EL (cell line): ENCODE measurements around the gene FBXO40.
A peak's percentile ranks its signal among the peaks of the same experiment; 100 is the strongest.
"Not testable (repeated sequence)": the region's sequence is repeated elsewhere in the genome, so short reads cannot be mapped to it uniquely, and the experiment has no call there.

Experiments used
- DNase-seq: peaks from one replicate; pipeline ENCODE4 v3.0.0-alpha.2; 2016

The FBXO40 gene, protein sequence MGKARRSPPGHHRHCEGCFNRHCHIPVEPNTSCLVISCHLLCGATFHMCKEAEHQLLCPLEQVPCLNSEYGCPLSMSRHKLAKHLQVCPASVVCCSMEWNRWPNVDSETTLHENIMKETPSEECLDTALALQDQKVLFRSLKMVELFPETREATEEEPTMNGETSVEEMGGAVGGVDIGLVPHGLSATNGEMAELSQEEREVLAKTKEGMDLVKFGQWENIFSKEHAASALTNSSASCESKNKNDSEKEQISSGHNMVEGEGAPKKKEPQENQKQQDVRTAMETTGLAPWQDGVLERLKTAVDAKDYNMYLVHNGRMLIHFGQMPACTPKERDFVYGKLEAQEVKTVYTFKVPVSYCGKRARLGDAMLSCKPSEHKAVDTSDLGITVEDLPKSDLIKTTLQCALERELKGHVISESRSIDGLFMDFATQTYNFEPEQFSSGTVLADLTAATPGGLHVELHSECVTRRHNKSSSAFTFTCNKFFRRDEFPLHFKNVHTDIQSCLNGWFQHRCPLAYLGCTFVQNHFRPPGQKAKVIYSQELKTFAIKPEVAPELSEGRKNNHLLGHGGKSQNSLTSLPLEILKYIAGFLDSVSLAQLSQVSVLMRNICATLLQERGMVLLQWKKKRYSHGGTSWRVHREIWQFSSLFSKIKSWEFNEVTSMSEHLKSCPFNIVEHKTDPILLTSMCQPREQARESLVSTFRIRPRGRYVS

DNA sequence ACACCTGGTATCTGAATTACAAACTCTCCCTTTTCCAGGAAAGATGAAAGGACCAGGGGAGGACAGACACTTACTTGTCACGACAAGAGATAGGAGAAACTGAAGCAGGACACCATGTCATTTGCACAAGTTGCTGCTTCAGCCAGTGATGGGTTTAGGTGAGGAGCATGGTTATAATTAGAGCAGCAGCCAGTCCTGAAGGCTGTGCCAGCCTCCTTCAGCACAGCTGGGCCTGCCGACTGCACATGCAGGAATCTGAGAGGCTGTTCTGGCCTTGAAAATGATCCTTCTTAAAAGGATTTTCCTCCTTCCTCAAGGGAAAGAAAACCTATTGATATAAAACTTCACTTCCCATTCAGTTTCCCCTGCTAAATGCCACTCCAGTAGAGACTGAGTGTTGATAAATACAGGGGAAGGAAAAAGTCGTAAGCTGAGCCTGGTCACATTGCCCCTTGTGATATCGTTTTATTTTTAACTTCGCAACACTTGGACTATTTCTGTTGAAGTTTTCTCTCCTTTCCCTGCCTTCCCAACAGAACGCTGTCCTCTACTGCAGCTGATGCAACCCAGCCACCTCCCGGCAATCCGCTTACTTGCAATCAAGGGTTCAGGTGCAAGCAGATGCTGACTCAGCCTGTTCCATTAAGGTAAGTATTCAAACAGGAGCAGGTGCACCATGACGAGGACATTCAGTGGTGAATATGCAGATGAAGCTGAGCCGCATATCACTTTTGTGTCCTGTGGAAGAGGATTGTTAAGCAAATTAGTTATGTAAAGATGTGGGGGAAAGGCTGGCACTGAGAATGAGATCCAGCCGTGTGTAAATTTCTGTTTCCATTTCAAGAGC, at the start of gene FBXO40:
Gene FBXO40, plus strand, starts transcription at position 524 of the 847 bp plus-strand sequence. CDS start 27,197 bp downstream, outside the sequence.
- DNase-seq = no peak

DNA sequence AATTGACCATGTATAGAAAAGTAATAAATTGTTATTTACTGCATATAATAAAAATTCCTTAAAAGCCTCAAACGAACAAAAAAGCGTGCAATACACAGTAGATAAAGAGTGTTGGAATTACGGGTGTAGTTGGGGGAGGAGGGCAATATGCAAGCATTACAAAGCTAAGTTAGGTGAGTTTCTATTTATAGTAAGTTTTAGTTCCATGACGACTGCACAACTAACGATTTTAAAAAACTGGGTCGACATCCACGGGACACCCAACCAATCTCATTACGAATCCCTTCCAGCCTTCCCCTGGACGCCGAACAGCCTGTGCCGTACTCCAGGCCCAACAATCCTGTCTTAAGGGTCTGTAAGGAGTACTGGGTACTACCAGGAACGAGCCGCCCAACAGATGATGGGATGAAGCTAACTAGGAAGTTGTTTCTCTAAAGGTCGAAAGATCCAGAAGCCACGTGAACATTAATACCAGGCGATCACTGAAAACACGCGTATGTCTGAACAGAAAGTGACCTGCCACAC, 48.1 kb upstream of the FBXO40 start:
- DNase-seq = peak; percentile 28

DNA sequence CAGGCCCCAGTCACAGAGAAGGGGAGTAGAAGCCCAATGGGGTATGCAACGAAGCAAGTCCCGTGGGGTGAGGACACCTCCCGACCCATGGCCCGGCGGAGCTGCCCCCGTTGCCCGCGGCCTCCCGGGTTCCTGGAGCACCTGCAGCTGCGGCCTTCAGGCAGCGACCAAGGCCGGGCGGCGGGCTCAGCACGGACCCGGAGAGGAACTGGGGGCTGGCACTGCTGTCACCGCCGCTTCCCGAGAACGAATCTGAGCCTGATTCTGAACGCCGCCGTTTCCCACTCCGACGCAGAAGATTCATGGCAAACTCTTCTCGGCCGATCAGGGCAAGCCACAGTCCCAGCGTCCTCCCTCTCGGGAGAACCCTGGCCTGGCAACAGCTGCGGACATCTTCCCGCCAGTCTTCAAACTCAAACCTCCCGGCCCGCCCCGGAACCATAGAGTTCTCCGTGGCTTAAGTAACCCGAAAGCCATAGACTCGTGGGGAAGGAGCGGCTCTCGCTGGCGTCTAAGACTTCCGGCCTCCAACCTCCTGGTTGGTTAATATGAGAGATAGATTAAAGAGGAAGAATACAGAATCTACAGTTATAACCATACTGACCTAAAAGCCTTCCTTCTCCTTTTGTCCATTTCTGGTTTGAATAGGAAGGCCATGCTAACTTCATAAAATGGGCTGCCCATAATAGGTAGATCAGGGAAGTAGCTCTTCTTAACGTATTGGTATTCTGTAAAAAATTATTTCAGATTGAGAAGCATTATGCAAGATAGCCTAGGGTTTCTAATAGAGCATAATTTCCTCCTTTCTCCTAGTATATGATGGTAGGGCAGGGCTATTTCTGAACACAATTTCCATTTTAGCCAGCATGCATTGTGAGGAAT, 47.4 kb upstream of the FBXO40 start, which contains the start of gene POLQ:
Gene POLQ, minus strand, starts transcription at position 415 of the 882 bp plus-strand sequence. Its CDS starts 111 bp downstream, at position 304.
- DNase-seq = peak; percentile 93

DNA sequence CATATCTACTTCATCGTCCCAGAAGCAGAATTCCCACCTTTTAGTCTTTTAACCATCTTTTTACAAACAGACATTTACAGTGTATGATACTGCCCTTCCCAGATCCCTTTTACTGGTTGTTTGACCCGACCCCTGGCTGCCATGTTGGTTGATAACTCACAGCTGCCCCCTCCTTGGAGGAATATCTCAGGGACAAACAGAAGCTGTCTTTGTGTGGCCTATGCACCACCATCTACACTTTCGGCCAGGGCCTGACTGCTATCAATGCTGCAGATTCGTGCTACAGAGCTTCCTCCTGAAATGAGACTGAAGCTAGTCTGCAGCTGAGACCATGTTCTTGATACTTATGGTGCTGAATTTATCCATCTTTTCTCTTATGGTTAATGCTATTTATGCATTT, 40.8 kb upstream of the FBXO40 start:
- DNase-seq = no peak

DNA sequence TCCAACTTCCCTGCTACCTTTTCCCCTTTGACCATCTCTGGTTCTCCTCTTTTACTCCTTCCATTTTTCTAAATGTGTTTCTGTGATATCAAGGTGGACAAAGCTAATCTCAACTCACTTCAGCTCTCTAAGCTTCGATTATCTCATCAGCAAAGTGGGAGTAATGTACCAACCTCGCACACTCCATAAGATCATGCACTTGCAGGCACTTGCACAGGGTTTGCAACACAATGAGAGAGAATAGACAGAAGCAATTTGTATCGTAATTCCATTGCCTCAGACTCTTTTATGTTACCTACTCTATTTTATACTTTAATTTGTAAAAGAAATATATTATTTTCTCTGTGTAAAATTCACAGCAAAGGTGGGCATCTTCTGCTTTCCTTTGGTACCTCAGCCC, 40.4 kb upstream of the FBXO40 start:
- no peak for DNase-seq

DNA sequence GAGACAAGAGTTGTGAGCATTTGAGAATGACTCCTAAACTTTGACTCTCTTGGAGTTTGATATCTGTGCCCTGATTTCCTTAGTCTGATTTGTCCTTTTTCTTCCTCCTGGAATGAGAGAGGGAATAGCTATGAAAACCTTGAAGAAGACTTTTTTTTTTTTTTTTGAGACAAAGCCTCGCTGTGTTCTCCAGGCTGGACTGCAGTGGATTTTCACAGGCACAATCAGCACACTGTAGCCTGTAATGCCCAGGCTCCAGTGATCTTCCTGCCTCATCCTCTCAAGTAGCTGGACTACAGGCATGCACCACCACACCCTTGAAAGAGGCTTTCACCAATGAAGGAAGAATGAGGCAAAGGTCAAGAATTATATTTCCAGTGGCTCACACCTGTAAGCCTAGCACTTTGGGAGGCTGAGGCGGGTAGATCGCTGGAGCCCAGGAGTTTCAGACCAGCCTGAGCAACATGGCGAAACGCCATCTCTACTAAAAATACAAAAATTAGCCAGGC, 35.7 kb upstream of the FBXO40 start:
- DNase-seq = no peak

DNA sequence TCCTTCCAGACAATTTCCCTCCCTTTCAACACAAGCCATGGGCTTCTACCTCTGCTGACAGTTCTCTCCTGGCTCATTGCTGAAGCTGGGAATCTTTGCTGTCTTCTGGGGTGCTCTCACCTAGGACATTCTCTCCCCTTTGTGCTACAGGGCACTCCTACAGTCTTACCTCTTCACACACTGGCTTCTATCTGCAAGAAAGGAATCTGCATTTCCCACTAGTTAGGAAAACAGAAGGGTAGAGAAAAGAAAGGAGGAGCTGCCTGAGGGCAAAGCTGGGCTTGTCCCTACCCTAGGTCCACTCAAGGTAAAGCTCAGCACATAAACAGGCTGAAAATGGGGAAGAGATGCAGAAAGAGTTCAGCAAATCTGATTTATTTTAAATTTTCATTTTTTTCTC, 31.0 kb upstream of the FBXO40 start:
- no peak for DNase-seq

DNA sequence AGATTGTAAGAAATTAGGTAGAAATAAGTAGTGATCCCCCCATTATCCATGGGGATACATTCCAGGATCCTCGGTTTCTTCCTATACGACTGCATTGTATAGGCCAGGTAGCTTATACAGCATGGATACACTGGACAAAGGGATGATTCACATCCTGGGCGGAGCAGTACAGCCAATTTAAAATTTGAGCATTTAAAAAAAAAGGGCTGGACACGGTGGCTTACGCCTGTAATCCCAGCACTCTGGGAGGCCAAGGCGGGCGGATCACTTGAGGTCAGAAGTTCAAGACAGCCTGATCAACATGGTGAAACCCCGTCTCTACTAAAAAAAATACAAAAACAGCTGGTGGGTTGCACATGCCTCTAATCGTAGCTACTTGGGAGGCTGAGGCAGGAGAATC, 26.4 kb upstream of the FBXO40 start:
- DNase-seq = no peak

DNA sequence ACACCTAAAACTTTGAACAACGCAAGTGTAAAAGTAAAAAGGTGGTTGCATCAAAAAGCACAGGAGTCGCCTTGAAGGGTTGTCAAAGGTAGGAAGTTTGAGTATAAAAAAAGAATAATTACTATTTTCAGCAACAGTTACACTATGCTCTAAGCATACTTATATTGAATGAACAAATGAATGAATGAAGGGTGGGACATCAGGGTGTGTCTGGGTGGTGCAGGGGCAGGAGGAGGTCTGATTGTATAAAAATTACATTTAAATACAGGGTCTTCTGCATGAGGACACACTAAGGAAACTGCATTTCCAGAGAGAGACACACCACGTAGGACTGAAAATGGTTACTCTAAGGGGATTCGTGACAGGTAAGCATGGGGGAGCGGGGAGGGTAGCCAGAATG, 25.5 kb upstream of the FBXO40 start, which contains the start of gene ARGFX:
Gene ARGFX, plus strand, starts transcription at position 301 of the 400 bp plus-strand sequence. CDS start 2,765 bp downstream, outside the sequence.
- no peak for DNase-seq

DNA sequence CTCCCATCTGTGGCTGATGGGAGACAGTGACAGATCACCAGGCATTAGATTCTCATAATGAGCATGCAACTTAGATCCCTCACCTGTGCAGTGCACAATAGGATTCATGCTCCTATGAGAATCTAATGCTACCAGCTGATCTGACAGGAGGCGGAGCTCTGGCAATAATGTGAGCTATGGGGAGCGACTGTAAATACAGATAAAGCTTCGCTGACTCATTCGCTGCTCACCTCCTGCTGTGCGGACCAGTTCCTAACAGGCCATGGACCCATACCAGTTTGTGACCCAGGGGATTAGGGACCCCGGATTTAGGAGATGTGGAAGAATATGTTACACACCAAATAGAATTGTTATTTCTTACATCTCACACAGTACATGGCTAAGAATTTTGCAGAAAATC, 18.7 kb upstream of the FBXO40 start:
- DNase-seq = no peak

DNA sequence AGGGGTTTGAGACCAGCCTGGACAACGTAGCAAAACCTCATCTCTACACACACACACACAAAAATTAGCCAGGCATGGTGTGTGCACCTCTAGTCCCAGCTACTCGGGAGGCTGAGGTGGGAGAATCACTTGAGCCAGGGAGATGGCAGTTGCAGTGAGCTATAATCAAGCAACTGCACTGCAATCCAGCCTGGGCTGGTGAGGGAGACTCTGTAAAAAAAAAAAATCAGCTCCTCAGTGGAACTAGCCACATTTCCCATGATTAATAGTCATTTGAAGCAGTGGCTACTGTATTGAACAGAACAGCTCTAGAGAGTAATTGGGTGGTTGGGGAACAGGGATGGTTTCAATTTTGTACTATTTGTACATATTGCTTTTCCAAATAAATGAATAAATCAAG, 11.5 kb upstream of the FBXO40 start:
- no peak for DNase-seq

DNA sequence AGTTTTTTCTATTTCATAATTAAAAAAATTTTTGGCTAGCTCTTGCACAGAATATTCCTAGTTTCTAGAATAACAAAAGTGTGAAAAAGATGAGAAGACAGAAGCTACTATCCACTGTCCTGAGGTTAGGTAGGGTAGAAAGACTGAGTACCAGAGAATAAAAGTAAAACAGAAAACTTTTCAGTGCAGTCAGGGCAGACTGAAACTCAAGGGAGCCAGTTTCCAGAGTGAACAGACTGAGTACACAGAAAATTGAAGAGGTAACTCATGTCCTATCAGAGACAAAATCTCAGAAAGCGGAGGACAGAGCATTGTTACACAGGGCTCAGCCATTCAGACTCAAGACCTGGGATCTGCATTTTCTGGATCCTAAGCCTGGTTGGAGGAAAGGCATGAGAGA, 8.8 kb upstream of the FBXO40 start:
- no peak for DNase-seq

DNA sequence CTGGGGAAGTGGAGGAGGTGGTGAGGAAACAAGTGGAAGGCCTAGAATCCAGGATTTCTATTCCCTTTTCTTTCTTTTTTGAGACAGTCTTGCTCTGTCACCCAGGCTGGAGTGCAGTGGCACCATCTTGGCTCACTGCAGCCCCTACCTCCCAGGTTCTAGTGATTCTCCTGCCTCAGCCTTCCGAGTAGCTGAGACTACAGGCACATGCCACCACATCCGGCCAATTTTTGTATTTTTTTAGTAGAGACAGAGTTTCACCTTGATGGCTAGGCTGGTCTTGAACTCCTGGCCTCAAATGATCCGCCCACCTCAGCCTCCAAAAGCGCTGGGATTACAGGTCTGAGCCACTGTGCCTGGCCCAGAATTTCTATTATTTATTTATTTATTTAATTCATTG, 627 bp downstream of the FBXO40 start:
- DNase-seq = not testable (repeated sequence)

DNA sequence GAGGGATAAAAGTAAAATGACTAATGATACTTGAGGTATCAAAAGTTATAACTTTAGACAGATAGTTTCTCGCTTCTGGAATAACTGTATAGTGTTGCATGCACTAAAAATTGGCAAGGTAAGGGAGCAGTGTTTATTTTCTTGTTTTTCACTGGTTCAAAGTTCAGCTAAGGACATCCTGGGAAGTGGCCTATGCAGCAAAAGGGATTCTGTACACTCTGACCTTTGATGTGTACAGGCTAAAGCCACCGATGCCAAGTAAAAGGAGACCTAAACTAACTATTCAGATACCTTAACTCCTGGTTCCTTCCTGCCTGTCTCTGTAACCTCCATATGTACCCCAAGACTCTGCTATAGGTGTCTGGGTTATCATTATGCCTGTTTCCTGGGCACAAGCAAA, 1.7 kb downstream of the FBXO40 start:
- DNase-seq = no peak

DNA sequence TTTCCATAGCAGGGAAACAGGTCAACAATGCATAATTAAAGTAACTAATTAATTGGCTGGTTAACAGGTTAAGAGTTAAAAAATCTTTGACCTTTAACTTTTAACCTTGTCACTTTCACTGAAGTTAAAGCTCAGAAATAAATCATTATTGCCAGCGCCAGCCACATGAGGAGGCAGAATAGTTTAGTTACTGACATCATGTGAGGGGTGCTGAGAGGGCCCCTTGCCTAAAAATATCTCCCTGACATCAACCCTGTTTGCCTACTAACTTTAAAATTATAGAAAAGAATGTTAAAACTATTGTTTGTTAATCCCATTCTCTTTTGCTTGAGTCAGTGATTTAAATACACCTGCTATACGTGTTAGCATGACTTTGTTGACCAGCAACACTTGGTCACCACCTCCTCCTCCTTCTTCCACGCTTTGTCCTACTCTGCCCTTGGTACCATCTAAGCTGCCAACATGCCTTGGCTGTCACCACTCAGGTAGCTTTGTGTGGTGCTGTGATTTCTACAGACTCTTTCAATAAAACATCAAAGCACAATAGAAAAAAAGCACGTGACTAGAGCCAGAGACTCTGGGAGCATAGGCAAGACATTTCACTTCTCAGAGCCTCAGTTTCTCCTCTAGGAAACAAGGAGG, 2.7 kb downstream of the FBXO40 start:
- no peak for DNase-seq

DNA sequence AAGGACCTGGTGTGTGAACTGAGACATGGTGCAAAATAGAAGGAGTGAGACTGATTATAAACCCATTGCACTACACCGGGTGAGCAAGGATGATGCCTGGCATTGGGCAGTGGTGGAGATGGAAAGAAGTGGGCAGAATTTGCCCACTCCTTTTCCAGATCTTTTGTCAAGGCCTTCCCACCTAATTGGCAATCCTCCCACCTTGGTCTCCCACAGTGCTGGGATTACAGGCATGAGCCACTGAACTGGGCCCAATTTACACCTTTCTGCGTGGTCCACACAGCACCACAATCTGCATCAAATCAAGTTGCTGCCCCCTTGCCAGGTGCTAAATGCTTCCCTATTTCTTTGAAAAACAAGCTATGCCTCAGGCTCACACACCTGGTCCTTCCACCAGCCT, 5.4 kb downstream of the FBXO40 start:
- DNase-seq = no peak

DNA sequence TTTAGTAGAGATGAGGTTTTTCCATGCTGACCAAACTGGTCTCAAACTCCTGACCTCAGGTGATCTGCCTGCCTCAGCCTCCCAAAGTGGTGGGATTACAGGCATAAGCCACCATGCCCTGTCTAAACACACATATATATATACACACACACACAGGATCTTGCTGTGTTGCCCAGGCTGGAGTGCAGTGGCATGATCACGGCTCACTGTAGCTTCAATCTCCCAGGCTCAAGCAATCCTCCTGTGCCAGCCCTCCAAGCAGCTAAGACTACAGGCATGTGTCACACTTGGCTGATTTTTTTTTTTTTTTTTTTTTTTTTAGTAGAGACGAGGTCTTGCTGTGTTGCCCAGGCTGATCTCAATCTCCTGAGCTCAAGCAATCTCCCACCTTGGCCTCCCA, 6.7 kb downstream of the FBXO40 start:
- DNase-seq = not testable (repeated sequence)

DNA sequence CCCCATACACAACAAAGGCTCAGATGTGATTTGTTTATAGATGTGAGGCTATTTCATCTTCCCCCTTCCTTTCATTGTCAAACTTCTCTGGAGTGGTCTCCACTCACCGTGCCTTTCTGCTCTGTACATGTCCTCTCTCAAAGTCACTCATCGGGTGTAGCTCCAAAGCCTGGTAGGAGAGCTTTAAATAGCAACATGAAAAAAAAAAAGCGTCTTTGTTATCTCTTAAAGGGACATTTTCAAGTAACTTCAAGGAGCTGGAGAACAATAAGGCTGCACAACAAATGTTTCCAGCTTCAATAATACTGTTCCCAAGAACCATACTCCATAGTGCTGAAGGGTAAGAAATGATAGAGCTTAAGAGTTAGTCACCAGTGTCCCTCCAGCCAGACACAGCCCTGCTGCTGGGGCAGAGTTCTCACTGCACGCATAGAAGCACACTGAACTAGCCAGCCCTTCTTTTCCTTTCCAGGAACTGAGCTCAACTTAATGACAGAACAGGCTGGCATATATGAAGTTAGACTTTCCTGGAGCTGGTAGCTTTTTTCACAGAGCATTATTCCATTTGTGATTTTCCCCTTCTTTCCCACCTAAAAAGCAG, 8.1 kb downstream of the FBXO40 start:
- DNase-seq = no peak

DNA sequence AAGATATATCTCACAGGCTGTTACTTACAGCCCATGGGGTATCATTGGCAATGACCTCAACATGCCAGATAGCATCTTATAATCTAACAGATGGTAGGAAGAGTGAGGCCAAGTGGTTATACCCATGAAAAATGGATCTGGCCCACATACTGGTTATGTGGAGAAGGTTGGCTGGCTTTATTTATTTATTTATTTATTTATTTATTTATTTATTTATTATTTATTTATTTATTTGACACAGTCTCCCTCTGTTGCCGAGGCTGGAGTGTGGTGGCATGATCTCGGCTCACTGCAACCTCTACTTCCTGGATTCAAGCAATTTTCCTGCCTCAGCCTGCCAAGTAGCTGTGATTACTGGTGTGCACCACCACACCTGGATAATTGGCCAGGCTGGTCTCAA, 11.6 kb downstream of the FBXO40 start:
- no peak for DNase-seq

DNA sequence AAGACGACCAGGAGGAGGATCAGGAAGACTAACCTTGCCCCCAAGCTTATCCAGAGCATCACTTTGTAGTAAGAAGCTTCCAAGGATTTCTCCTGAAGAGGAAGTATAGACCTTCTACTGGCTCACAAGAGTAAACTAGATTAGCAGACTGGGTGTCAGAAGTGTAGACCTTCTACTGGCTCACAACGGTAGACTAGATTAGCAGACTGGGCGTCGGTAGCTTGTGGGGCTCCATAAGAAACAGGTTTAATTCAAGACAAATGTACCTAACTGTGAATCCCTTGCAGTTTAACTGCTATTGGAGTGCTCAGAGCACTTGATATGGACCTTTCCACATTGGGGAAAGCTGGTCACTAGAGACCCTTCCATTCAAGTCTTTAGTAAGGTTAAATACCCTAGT, 12.9 kb downstream of the FBXO40 start:
- no peak for DNase-seq

DNA sequence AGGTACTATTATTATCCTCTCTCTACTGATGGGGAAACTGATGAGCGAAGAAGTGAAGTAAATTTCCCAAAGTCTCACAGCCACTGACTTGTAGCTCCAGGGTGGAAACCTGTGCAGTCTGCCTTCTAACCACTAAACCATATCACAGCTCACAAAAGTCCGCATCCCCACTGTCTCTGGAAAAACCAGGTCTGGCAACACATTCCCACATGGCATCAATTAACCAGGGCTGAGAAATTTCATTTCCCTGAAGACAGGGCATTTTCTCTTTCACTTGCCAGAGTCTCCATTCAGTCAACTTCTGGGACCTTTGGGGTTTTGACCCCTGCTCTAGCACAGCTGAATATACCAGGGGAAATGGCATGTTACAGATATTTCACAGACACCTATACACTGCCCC, 26.5 kb downstream of the FBXO40 start:
- DNase-seq = no peak
